K562 (cell line): Measurements from ENCODE around the gene SMG6. TPM values are rescaled to one million over a fixed set of nuclear protein-coding genes. Genes with fewer than 3 reads are reported as not detected.
A peak's percentile ranks its signal among the peaks of the same experiment; 100 is the strongest.

ENCODE experiments used
- ATF1 ChIP-seq, 2 experiments: fragments of 450-650 bp in 1 of 2; IDR thresholded peaks; 2 replicates each; pipeline ENCODE4 v1.6.1; 2016; ENCODE audit warnings: missing compliant biosample characterization in 1 of 2, missing genetic modification characterization in 1 of 2
- ATF3 ChIP-seq, 2 experiments: fragments of 450-650 bp in 1 of 2; sonication (generic) in 1 of 2; formaldehyde crosslinking in 1 of 2; IDR thresholded peaks in 1 of 2; conservative IDR thresholded peaks in 1 of 2; 2 replicates each; pipeline versions ENCODE4 v1.6.1 to v1.8.1; 2016 to 2023; ENCODE audit warnings: mild to moderate bottlenecking in 2 of 2, moderate library complexity in 2 of 2, inconsistent platforms in 1 of 2, missing genetic modification reagents in 1 of 2
- CREB1 ChIP-seq, 2 experiments: sonication (generic) in 1 of 2; formaldehyde crosslinking in 1 of 2; IDR thresholded peaks; 2 replicates each; pipeline versions ENCODE4 v1.6.1 to v1.8.0; 2012 to 2022; ENCODE audit warnings: inconsistent platforms in 1 of 2, mild to moderate bottlenecking in 1 of 2, missing genetic modification reagents in 1 of 2, moderate library complexity in 1 of 2
- EZH2 ChIP-seq: IDR thresholded peaks from 2 replicates; pipeline ENCODE4 v1.6.1; 2012; ENCODE audit warnings: low read depth, mild to moderate bottlenecking, inconsistent platforms, low read length, borderline replicate concordance
- FOXP1 ChIP-seq: sonication (generic); formaldehyde crosslinking; IDR thresholded peaks from 2 replicates; pipeline ENCODE4 v1.8.0; 2022; ENCODE audit warnings: mild to moderate bottlenecking, missing genetic modification reagents
- GABPA ChIP-seq: fragments of 200-800 bp; sonication (Bioruptor generic); conservative IDR thresholded peaks from 2 replicates; pipeline ENCODE4 v1.6.1; 2016; ENCODE audit warnings: low read depth, missing genetic modification characterization, missing compliant biosample characterization
- GATAD2A ChIP-seq: fragments of 450-650 bp; IDR thresholded peaks from 2 replicates; pipeline ENCODE4 v1.6.1; 2017
- HBP1 ChIP-seq: fragments of 450-650 bp; formaldehyde crosslinking; IDR thresholded peaks from 2 replicates; pipeline ENCODE4 v1.4.0; 2022; ENCODE audit warnings: missing genetic modification characterization
- KDM5B ChIP-seq: fragments of 200-600 bp; sonication (generic); IDR thresholded peaks from 2 replicates; pipeline ENCODE4 v1.6.1; 2012; ENCODE audit warnings: low read depth, mild to moderate bottlenecking, moderate library complexity, low read length, control low read depth, inconsistent platforms; ENCODE audit not compliant: insufficient replicate concordance
- KLF13 ChIP-seq: fragments of 450-650 bp; IDR thresholded peaks from 2 replicates; pipeline ENCODE4 v1.6.1; 2016; ENCODE audit warnings: missing genetic modification characterization, low read depth, mild to moderate bottlenecking, missing compliant biosample characterization, moderate library complexity, borderline replicate concordance
- MBD2 ChIP-seq: sonication (generic); IDR thresholded peaks from 2 replicates; pipeline ENCODE4 v1.6.1; 2016; ENCODE audit warnings: low read depth, borderline replicate concordance
- MNT ChIP-seq, 2 experiments: fragments of 450-650 bp; conservative IDR thresholded peaks; 2 replicates each; pipeline ENCODE4 v1.6.1; 2017; ENCODE audit warnings: mild to moderate bottlenecking in 2 of 2, moderate library complexity in 2 of 2
- STAT5A ChIP-seq: IDR thresholded peaks from 2 replicates; pipeline ENCODE4 v1.6.1; 2012; ENCODE audit warnings: low read length, inconsistent platforms, borderline replicate concordance
- TCF7L2 ChIP-seq: fragments of 150-350 bp; IDR thresholded peaks from 2 replicates; pipeline ENCODE4 v1.6.1; 2016; ENCODE audit warnings: low read depth, mild to moderate bottlenecking, low read length, moderate library complexity
- VEZF1 ChIP-seq: fragments of 200-800 bp; sonication (Bioruptor generic); IDR thresholded peaks from 2 replicates; pipeline ENCODE4 v1.6.1; 2017; ENCODE audit warnings: missing genetic modification characterization, missing compliant biosample characterization
- ZBTB26 ChIP-seq: fragments of 450-650 bp; formaldehyde crosslinking; IDR thresholded peaks from 2 replicates; pipeline ENCODE4 v1.4.0; 2022; ENCODE audit warnings: missing genetic modification characterization
- ZNF12 ChIP-seq: sonication (generic); formaldehyde crosslinking; IDR thresholded peaks from 2 replicates; pipeline ENCODE4 v1.4.0; 2020; ENCODE audit warnings: mild to moderate bottlenecking, missing genetic modification reagents
- ZNF197 ChIP-seq: fragments of 200-800 bp; sonication (Bioruptor generic); IDR thresholded peaks from 2 replicates; pipeline ENCODE4 v1.6.1; 2016; ENCODE audit warnings: low read depth, missing genetic modification characterization, missing compliant biosample characterization
- ZNF511 ChIP-seq: sonication (generic); formaldehyde crosslinking; IDR thresholded peaks from 2 replicates; pipeline ENCODE4 v1.8.0; 2022; ENCODE audit warnings: mild to moderate bottlenecking, missing genetic modification reagents
- polyA plus RNA-seq, 8 experiments: library from polyadenylated mRNA; depleted of rRNA in 4 of 8; stranded (reverse) in 5 of 8; unstranded in 3 of 8; fragments of >200 nt; fragmentation: Nextera tagmentation in 2 of 8; fragmentation: Illumina TruSeq in 1 of 8; extraction: Ambion mirVana in 2 of 8; extraction: Trizol in 1 of 8; gene quantifications; 2 replicates each; pipeline versions ENCODE4 v1.2.1 to v1.2.3, GENCODE V29; 2011 to 2014; ENCODE audit warnings: inconsistent platforms in 1 of 8, missing spikeins in 1 of 8
- total RNA-seq, 7 experiments: library from RNA; depleted of rRNA in 6 of 7; stranded (reverse); fragments of >200 nt in 6 of 7; fragmentation: Illumina TruSeq in 2 of 7; extraction: Trizol in 2 of 7; gene quantifications; 2 replicates each; pipeline versions ENCODE4 v1.2.1 to v1.2.3, GENCODE V29; 2011 to 2021; ENCODE audit warnings: low replicate concordance in 1 of 7

The SMG6 gene
- total and polyA plus RNA-seq, 9 of the 15 experiments (the other 6 are each of a cell fraction or from before 2014, with no cell fraction given): 0.44 to 13.9 (median 6.0) TPM

- TF ChIP-seq VEZF1 (peak; percentile 48), ZNF12 (no peak), KDM5B (peak; percentile 80), CREB1 (IDR thresholded peaks at IDR 0.05) (peak; percentile 38), CREB1 (CRISPR knock-in tag; IDR thresholded peaks at IDR 0.05) (0 out of 2 replicates have a peak, but pooled peaks have one; percentile 12), ATF1 (CRISPR knock-in tag; IDR thresholded peaks at IDR 0.05) (no peak), ATF1 (tag; IDR thresholded peaks at IDR 0.05) (peak; percentile 58), ZNF511 (CRISPR knock-in tag) (0 out of 2 replicates have a peak, but pooled peaks have one; percentile 13), STAT5A (no peak), GABPA (peak; percentile 98), FOXP1 (CRISPR knock-in tag) (no peak), EZH2 (no peak), TCF7L2 (no peak), ATF3 (IDR thresholded peaks at IDR 0.05) (no peak), ATF3 (CRISPR knock-in tag; conservative IDR thresholded peaks at IDR 0.05) (no peak), ZBTB26 (CRISPR knock-in tag) (no peak), HBP1 (CRISPR knock-in tag) (no peak), KLF13 (tag) (peak; percentile 78; the same call in 1 of the 2 replicates), ZNF197 (CRISPR knock-in tag) (no peak), MNT (conservative IDR thresholded peaks at IDR 0.05) (peak; percentile 93 to 98), MBD2 (peak; percentile 63; the same call in 1 of the 2 replicates), GATAD2A (no peak)
Observed at GRCh38 chr17:2336215-2336851, 32.7 kb upstream of the SMG6 start, which contains the start of gene TSR1 (continued).
